K562 (cell line): ENCODE measurements around the gene NAPA. TPM values are rescaled to one million over a fixed set of nuclear protein-coding genes. Genes with fewer than 3 reads are reported as not detected.

Source experiments
- ATAC-seq: fragments of 200-7000 bp; cut with Tn5 transposase; 3 replicates; pipeline ENCODE4 v1.9.1; 2020; ENCODE audit warnings: moderate library complexity
- BruUV-seq: library from RNA; stranded (reverse); fragments of 400-500 nt; replicated peaks from 2 replicates; lab custom pipeline; 2021; lab: Mats Ljungman, UMichigan
- CTCF ChIA-PET: fragments of 300-600 bp; formaldehyde crosslinking; extraction: SDS; loops from one replicate; lab custom pipeline; 2021; ENCODE audit warnings: low intra/inter-chr PET ratio; lab: Yijun Ruan, JAX
- POLR2A ChIA-PET: fragments of 300-600, 350-650 bp; sonication (Branson Sonifier 250); formaldehyde crosslinking; extraction: SDS; loops from one replicate; lab custom pipeline; 2021; ENCODE audit warnings: antibody characterized with exemption, inconsistent platforms; lab: Yijun Ruan, JAX
- DNase-seq, 4 experiments: peaks; one replicate each; pipeline versions ENCODE4 v3.0.0 to v3.0.0-alpha.2; 2011 to 2018; ENCODE audit warnings: low spot score in 3 of 4, mixed read lengths in 3 of 4; ENCODE audit errors: extremely low read depth in 1 of 4
- FAIRE-seq: peaks from 2 replicates; lab custom pipeline; 2011; peaks lifted over from hg19 to GRCh38; lab: Jason Lieb, UNC
- H2AFZ ChIP-seq: 2 replicates; pipeline ENCODE4 v1.6.0; 2011; ENCODE audit warnings: low read depth, low read length, control low read depth, inconsistent platforms
- H3K27ac ChIP-seq: fragments of 200-600 bp; 3 replicates; pipeline ENCODE4 v1.8.0; 2011; ENCODE audit warnings: low read depth, mild to moderate bottlenecking, control low read depth, inconsistent platforms, low read length, moderate library complexity, mixed read lengths; ENCODE audit errors: extremely low read depth
- H3K27me3 ChIP-seq, 2 experiments: fragments of 300-600 bp in 1 of 2; 2 replicates in 1 of 2; 3 replicates in 1 of 2; pipeline versions ENCODE4 v1.6.0 to v1.8.0; 2011; ENCODE audit warnings: inconsistent platforms in 2 of 2, low read length in 2 of 2, mild to moderate bottlenecking in 1 of 2, mixed read lengths in 1 of 2, moderate library complexity in 1 of 2; ENCODE audit not compliant: control insufficient read depth in 2 of 2, insufficient read depth in 2 of 2
- H3K36me3 ChIP-seq: fragments of 300-600 bp; 3 replicates; pipeline ENCODE4 v1.8.0; 2011; ENCODE audit warnings: mild to moderate bottlenecking, low read length, inconsistent platforms; ENCODE audit not compliant: control insufficient read depth, insufficient read depth
- H3K4me1 ChIP-seq, 2 experiments: fragments of 200-600 bp in 1 of 2; replicated peaks in 1 of 2; 2 replicates in 1 of 2; 3 replicates in 1 of 2; pipeline versions ENCODE4 v1.5.1 to v1.8.0; 2011; ENCODE audit warnings: inconsistent platforms in 2 of 2, low read length in 2 of 2, mild to moderate bottlenecking in 1 of 2, mixed read lengths in 1 of 2, moderate library complexity in 1 of 2; ENCODE audit not compliant: control insufficient read depth in 2 of 2, insufficient read depth in 2 of 2
- H3K4me2 ChIP-seq: 2 replicates; pipeline ENCODE4 v1.6.1; 2011; ENCODE audit warnings: low read length, control low read depth, inconsistent platforms, mixed read lengths; ENCODE audit not compliant: insufficient read depth
- H3K4me3 ChIP-seq: fragments of 200-600 bp; sonication (generic), shearing (Covaris generic); 2 replicates; pipeline ENCODE4 v1.5.1; 2016; ENCODE audit warnings: control low read depth, inconsistent platforms
- H3K79me2 ChIP-seq: fragments of 200-600 bp; 3 replicates; pipeline ENCODE4 v1.8.0; 2011; ENCODE audit warnings: low read length, inconsistent platforms; ENCODE audit not compliant: control insufficient read depth, insufficient read depth
- H3K9ac ChIP-seq, 2 experiments: 2 replicates each; pipeline versions ENCODE4 v1.6.0 to v1.6.1; 2011; ENCODE audit warnings: low read depth in 2 of 2, low read length in 2 of 2, control low read depth in 1 of 2, inconsistent platforms in 1 of 2, mild to moderate bottlenecking in 1 of 2, mixed read lengths in 1 of 2; ENCODE audit not compliant: insufficient read depth in 1 of 2
- H3K9me1 ChIP-seq: one replicate; pipeline ENCODE4 v1.6.0; 2011; ENCODE audit warnings: inconsistent platforms, mild to moderate bottlenecking, low read length, moderate library complexity; ENCODE audit not compliant: control insufficient read depth, insufficient read depth
- H3K9me3 ChIP-seq: replicated peaks from 2 replicates; pipeline ENCODE4 v1.5.1; 2011; ENCODE audit warnings: low read depth, low read length, inconsistent platforms; ENCODE audit not compliant: control insufficient read depth, insufficient read depth
- H4K20me1 ChIP-seq: replicated peaks from 2 replicates; pipeline ENCODE4 v1.6.1; 2011; ENCODE audit warnings: low read length, inconsistent platforms, mixed read lengths; ENCODE audit not compliant: control insufficient read depth, insufficient read depth
- EGR1 ChIP-seq: fragments of 450-650 bp; conservative IDR thresholded peaks from 2 replicates; pipeline ENCODE4 v1.6.1; 2017; ENCODE audit warnings: mild to moderate bottlenecking
- ESRRA ChIP-seq: fragments of 450-650 bp; IDR thresholded peaks from 2 replicates; pipeline ENCODE4 v1.6.1; 2014; ENCODE audit warnings: low read depth, mild to moderate bottlenecking, moderate library complexity, borderline replicate concordance
- KDM2B ChIP-seq: fragments of 250-450 bp; sonication (Bioruptor Pico); IDR thresholded peaks from 2 replicates; pipeline ENCODE4 v1.8.0; 2021; ENCODE audit warnings: mild to moderate bottlenecking, moderate library complexity
- SAP30 ChIP-seq: fragments of 200-600 bp; sonication (generic); IDR thresholded peaks from 2 replicates; pipeline ENCODE4 v1.6.1; 2012; ENCODE audit warnings: borderline replicate concordance, low read depth, mild to moderate bottlenecking, moderate library complexity, low read length, control low read depth, inconsistent platforms; ENCODE audit not compliant: insufficient read depth, poor library complexity, severe bottlenecking
- SOX6 ChIP-seq: fragments of 450-650 bp; IDR thresholded peaks from 2 replicates; pipeline ENCODE4 v1.6.1; 2014; ENCODE audit warnings: mild to moderate bottlenecking
- ZNF146 ChIP-seq: IDR thresholded peaks from one replicate; pipeline ENCODE4 v1.6.1; 2018; ENCODE audit warnings: missing compliant biosample characterization; ENCODE audit not compliant: unreplicated experiment
- WGBS: fragments of 100-300 bp; shearing (Covaris generic); methylation state at CpG from one replicate; pipeline ENCODE4 v1.1.6; 2016; ENCODE audit warnings: low coverage, mixed read lengths; ENCODE audit not compliant: insufficient coverage; ENCODE audit errors: missing lambda C conversion rate; 5-methylcytosine and 5-hydroxymethylcytosine counted together
- in situ Hi-C: fragments of 300-500 bp; cut with MboI; formaldehyde crosslinking; loops from 4 replicates; pipeline ENCODE4 v1.15.0; 2018; ENCODE audit warnings: inconsistent platforms, mixed read lengths
- intact Hi-C: fragments of 100-400 bp; cut with micrococcal nuclease; formaldehyde crosslinking; loops from 2 replicates; pipeline ENCODE4 v1.14.2; 2022
- polyA plus RNA-seq, 8 experiments: library from polyadenylated mRNA; depleted of rRNA in 4 of 8; stranded (reverse) in 5 of 8; unstranded in 3 of 8; fragments of >200 nt; fragmentation: Nextera tagmentation in 2 of 8; fragmentation: Illumina TruSeq in 1 of 8; extraction: Ambion mirVana in 2 of 8; extraction: Trizol in 1 of 8; gene quantifications; 2 replicates each; pipeline versions ENCODE4 v1.2.1 to v1.2.3, GENCODE V29; 2011 to 2014; ENCODE audit warnings: inconsistent platforms in 1 of 8, missing spikeins in 1 of 8
- total RNA-seq, 7 experiments: library from RNA; depleted of rRNA in 6 of 7; stranded (reverse); fragments of >200 nt in 6 of 7; fragmentation: Illumina TruSeq in 2 of 7; extraction: Trizol in 2 of 7; gene quantifications; 2 replicates each; pipeline versions ENCODE4 v1.2.1 to v1.2.3, GENCODE V29; 2011 to 2021; ENCODE audit warnings: low replicate concordance in 1 of 7
- TF ChIP-seq, protein P1 (sequence below): fragments of 250-450 bp; sonication (Bioruptor Pico); IDR thresholded peaks from 2 replicates; pipeline ENCODE4 v1.4.0; 2020; ENCODE audit warnings: mild to moderate bottlenecking, moderate library complexity, borderline replicate concordance
- TF ChIP-seq, protein P2 (sequence below): sonication (generic); formaldehyde crosslinking; IDR thresholded peaks from 2 replicates; pipeline ENCODE4 v1.8.0; 2022; ENCODE audit warnings: mild to moderate bottlenecking, low read depth, missing genetic modification reagents

Gene NAPA
- total and polyA plus RNA-seq, 9 of the 15 experiments (the other 6 are each of a cell fraction or from before 2014, with no cell fraction given), result 5.4 to 98.6 (median 77.5) TPM

DNA sequence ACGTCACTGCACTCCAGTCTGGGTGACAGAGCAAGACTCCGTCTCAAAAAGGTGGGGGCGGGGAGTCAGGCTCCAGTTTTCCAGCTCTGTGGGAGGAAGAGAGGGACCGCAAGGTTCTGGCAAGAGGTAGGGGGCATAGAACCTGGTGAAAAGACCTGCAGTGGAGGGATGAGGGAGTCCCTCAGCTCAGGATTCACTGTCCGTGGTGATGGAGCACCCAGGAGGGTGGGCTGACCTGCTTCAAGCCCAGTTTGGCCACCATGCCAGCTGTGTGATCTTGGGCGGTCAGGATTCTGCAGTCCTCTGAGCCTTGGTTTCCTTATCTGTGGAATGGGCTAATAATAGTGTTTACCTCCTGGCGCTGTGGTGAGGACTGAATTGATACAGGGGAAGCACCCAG, 64.4 kb downstream of the NAPA start:
- Histone ChIP-seq H3K4me1 (peaks cover 10 to 28% of the 10 kb centered on the region in 2 experiments; a peak in 4 of 5 replicates), H3K9me1 (no peaks in the 10 kb centered on the region), H3K4me2 (no peak overlapping the region), H3K27me3 (peaks cover 8 to 30% of the 10 kb centered on the region in 2 experiments; a peak in 4 of 5 replicates), H3K36me3 (no peaks in the 10 kb centered on the region), H3K9me3 (no peaks in the 10 kb centered on the region), H4K20me1 (no peaks in the 10 kb centered on the region), H3K4me3 (no peak overlapping the region), H3K27ac (no peak overlapping the region), H3K79me2 (no peaks in the 10 kb centered on the region), H3K9ac (no peak overlapping the region), H2AFZ (no peak overlapping the region)
- BruUV-seq, result no TSS peak
- POLR2A ChIA-PET, result interaction anchor here (0.8 kb wide), 1 partner anchor 9 kb away, joined by 3 read pairs; no protein-coding TSS in a partner anchor
- ATAC-seq (no peak), FAIRE-seq (no peak), DNase-seq (no peak)
- CTCF ChIA-PET, result no interaction called here
- in situ Hi-C loops, result no loop called here
- 7% methylated on average over 6 of the region's 7 CpGs for WGBS
- intact Hi-C loops, result no loop called here
- TF ChIP-seq SAP30 (no peak), SOX6 (no peak), EGR1 (0 out of 2 replicates have a peak, but pooled peaks have one; percentile 18), ZNF146 (CRISPR knock-in tag) (no peak), KDM2B (CRISPR knock-in tag) (no peak), ESRRA (no peak)
- TF ChIP-seq, protein P1, sequence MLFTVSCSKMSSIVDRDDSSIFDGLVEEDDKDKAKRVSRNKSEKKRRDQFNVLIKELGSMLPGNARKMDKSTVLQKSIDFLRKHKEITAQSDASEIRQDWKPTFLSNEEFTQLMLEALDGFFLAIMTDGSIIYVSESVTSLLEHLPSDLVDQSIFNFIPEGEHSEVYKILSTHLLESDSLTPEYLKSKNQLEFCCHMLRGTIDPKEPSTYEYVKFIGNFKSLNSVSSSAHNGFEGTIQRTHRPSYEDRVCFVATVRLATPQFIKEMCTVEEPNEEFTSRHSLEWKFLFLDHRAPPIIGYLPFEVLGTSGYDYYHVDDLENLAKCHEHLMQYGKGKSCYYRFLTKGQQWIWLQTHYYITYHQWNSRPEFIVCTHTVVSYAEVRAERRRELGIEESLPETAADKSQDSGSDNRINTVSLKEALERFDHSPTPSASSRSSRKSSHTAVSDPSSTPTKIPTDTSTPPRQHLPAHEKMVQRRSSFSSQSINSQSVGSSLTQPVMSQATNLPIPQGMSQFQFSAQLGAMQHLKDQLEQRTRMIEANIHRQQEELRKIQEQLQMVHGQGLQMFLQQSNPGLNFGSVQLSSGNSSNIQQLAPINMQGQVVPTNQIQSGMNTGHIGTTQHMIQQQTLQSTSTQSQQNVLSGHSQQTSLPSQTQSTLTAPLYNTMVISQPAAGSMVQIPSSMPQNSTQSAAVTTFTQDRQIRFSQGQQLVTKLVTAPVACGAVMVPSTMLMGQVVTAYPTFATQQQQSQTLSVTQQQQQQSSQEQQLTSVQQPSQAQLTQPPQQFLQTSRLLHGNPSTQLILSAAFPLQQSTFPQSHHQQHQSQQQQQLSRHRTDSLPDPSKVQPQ, result no peak
- TF ChIP-seq, protein P2, sequence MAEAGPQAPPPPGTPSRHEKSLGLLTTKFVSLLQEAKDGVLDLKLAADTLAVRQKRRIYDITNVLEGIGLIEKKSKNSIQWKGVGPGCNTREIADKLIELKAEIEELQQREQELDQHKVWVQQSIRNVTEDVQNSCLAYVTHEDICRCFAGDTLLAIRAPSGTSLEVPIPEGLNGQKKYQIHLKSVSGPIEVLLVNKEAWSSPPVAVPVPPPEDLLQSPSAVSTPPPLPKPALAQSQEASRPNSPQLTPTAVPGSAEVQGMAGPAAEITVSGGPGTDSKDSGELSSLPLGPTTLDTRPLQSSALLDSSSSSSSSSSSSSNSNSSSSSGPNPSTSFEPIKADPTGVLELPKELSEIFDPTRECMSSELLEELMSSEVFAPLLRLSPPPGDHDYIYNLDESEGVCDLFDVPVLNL (CRISPR knock-in tag), result no peak
